Retina (tissue), 1 donor: Measurements from ENCODE around the gene OR4K14.
"Not testable (repeated sequence)": the region's sequence is repeated elsewhere in the genome, so short reads cannot be mapped to it uniquely, and the experiment has no call there.

Experiments
- DNase-seq: peaks from one replicate; pipeline ENCODE4 v3.0.0-alpha.2; 2016

The OR4K14 gene, protein sequence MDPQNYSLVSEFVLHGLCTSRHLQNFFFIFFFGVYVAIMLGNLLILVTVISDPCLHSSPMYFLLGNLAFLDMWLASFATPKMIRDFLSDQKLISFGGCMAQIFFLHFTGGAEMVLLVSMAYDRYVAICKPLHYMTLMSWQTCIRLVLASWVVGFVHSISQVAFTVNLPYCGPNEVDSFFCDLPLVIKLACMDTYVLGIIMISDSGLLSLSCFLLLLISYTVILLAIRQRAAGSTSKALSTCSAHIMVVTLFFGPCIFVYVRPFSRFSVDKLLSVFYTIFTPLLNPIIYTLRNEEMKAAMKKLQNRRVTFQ

DNA sequence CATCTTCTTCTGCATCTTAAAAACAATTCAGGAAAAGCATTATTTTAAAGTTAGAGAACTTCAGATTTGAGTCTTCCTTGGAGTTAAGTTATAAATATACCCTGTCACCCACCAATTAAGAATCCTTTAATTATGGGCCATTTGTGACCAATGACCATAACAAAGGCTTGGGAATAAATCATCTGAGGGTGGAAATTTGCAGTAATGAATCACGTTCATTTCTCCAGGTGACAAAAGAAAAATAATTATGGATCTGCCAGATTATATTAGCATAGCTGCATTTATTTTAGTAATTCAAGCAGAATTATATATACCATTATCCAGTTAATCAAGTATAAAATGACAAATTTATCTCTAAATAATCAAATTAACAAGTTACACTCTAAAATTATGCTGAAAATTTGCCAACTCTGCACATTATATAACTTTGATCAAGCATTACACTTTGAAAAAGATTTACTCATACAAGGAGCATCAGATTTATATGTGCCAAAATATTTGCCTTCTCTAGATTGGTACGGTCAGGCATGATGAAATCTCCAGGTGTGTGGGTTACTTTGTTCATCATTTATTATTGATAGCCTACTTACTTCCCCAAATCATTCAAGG is at the start of gene OR4K14:
OR4K14 (minus strand) TSS at position 51 of the 609 bp plus-strand sequence. CDS start 4,114 bp downstream, outside the sequence.
- DNase-seq: no peak

DNA sequence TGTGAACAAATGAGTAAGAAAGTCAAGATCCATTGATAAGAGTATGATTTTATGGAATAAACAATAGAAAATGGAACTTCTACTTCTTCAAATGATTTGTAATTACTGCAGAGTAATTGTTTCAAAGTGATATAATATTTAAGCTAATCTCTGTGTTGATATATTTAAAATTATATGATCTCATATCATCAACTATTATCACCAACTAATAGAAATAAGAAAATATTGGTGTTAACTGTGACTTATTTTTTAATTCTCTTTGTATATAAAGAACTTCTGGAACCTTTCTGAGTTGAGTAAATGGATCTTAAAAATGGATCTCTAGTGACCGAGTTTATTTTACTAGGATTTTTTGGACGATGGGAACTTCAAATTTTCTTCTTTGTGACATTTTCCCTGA is 40.6 kb upstream of the OR4K14 start, which contains the start of gene OR4L1:
OR4L1 (plus strand) TSS at position 301 of the 400 bp plus-strand sequence; CDS start at position 301, 0 bp downstream.
- DNase-seq: no peak

DNA sequence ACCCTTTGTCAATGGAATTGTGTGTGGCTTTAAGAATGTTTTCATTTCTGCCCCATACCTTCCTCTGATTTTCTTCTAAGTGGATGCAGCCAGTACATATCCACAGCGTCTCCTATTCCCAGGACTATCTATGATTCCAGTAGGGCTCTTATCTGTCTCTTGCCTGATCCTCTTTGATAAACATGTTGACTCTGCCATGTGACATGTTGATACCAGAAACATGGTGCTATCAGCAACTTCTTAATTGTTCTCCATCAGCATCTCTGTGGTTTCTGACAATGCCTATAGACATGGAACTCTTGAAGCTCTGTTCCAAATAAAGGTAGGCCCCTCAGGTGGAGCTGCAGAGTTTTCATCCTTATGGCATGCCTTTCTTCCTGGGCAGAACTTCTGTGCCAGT is 29.1 kb upstream of the OR4K14 start:
- no peak for DNase-seq

DNA sequence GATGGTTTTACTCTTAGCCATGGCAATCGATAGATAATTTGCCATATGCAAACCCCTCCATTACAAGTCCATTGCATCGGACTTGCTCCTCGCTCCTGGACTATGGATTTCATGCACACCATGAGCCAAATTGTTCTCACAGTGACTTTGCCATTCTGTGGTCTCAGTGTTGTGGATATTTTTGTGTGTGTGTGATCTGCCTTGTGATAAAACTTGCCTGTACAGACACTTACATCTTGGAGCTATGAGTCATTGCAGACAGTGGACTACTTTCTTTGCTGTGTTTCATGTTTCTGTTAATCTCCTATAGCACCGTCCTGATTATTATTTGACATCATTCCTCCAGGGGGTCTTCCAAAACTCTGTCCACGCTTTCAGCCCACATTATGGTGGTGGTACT is 25.1 kb upstream of the OR4K14 start:
- DNase-seq: no peak

DNA sequence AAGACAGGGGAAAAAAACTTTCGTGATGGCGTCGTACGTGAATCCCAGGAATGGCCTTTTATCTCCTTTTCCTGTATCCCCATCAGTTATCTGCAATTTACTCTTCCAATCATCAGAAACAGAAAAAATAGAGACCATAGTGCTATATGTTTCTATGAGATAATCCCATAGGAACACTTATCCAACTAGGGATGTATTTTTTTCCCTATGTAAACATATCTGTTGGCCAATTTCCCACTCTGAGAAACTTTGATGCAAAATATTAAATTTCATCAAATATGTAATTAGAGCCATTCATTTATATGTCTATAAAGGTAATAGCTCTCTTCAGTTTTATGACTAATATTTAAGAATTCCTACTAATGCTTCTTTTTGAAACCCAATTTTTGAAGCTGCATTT is 16.8 kb upstream of the OR4K14 start, which contains the start of gene OR4K13:
OR4K13 (minus strand) TSS at position 101 of the 400 bp plus-strand sequence. CDS start 1,280 bp downstream, outside the sequence.
- DNase-seq: no peak

DNA sequence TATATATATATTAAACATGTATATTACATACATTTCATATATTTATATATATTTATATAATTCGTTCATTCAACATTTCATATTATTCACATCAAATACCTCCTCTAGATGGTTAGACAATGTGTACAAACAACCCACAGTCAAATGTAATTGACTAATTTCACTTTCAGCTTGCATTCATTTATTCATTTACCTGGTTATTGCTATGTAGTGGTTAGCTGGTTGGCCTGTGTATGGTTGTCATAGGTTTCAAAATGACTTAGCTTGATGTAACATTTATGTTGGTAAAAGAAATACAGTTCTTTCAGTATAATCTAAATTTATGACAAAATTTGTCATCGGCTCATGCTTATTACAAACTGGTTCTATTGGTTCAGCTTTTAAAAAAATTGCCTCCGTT is 16.3 kb upstream of the OR4K14 start:
- no peak for DNase-seq

DNA sequence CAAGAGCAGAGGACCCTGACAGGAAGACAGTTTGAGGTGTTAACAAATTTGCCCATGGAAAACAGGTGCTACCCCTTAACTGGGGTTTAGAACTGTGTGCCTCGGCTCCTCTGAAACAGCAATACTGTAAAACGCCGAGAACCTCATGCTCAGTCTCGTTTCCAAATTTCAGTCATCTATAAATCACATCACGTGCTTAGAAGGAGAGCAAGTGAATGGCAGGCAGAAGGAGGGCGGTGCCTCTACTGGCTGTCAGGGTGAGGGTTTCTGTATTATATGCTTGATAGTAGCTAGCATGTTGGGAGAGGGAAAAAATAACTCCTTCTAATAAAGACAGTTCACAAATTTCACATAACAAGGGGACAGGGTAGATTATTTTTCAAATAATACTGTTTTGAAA is 12.0 kb upstream of the OR4K14 start:
- no peak for DNase-seq

DNA sequence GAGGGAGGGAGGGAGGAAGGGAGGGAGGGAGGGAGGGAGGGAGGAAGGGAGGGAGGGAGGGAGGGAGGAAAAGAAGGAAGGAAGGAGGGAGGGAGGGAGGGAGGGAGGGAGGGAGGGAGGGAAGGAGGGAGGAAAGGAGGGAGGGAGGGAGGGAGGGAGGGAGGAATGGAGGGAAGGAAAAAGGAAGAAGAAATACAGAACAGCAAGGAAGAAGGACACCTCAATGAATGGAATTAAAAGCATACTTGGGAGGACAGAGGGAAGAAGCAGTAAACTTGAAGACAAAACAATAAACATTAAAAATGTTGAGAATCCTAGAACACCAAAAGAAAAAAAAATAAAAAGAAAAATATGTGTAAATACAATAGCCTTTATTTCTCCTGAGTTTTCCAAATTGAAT is 11.0 kb downstream of the OR4K14 start:
- no peak for DNase-seq

DNA sequence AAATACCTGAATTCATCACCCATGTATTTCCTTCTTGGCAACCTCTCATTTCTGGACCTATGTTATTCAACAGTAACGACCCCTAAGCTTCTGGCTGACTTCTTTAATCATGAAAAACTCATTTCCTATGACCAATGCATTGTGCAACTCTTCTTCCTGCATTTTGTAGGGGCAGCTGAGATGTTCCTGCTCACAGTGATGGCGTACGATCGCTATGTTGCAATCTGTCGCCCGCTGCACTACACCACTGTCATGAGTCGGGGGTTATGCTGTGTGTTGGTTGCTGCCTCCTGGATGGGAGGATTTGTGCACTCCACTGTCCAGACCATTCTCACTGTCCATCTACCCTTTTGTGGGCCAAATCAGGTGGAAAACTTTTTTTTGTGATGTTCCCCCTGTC is 16.8 kb downstream of the OR4K14 start:
- DNase-seq: no peak

DNA sequence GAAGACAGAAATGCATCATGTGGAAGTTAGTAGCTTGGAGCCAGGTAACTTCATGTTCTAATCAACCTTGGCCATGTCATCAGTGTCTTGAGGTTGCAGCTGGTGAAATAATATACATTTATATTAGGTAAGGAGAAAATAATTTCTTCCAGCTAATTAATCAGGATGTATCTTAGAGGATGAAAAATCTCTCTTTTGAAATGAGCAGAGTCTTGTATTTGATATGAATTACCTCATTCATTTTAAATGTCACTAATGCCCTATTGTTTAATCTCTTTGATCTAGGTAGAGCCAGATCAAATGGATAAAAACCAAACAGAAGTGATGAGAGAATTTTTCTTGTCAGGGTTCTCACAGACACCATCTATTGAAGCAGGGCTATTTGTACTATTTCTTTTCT is 17.2 kb downstream of the OR4K14 start, which contains the start of gene OR4Q2:
OR4Q2 (plus strand) TSS at position 301 of the 400 bp plus-strand sequence.
- no peak for DNase-seq

DNA sequence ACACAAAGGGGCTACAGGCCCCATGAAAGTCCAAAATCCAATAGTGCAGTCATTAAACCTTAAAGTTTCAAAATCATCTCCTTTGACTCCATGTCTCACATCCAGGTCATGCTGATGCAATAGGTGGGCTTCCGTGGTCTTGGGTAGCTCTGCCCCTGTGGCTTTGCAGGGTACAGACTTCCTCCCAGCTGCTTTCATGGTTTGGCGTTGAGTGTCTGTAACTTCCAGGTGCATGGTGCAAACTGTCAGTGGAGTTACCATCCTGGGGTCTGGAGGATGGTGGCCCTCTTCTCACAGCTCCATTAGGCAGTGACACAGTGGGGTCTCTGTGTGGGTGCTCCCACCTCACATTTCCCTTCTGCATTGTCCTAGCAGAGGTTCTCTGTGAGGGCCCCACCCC is 25.7 kb downstream of the OR4K14 start:
- no peak for DNase-seq

DNA sequence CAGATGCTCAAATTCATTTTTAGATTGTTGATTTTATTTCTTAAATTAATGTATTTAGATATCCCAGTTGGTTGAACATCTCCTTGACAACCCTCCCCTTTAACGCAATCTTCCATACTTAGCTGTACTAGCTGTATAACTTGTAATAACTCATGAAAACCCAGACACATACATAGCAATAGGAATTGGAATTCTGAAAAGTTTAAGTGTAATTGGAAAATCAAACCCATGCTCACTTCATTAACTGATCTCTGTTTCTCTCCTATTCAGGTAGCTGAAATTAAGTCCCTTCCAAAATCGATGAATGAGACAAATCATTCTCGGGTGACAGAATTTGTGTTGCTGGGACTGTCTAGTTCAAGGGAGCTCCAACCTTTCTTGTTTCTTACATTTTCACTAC is 43.8 kb downstream of the OR4K14 start, which contains the start of gene OR4K15:
OR4K15 (plus strand) TSS at position 301 of the 400 bp plus-strand sequence; CDS start at position 301, 0 bp downstream.
- no peak for DNase-seq

DNA sequence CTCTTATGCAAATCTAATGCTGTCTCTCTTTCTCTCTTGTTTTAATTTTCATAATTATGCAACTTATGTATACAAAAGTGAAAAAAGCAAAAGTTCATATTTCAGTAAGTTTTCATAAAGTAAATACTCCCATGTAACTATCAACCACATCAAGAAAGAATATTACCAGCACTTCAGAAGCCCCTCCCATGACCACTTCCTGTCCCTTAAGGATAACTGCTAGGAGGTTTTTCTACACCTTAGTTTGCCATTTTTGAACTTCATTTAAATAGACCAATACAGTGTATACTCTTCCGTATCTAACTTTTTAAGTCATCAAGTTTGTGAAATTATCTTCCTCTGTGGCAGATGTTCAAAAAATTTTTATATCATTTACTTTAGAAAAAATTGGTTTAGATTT is 44.3 kb downstream of the OR4K14 start:
- DNase-seq: no peak

DNA sequence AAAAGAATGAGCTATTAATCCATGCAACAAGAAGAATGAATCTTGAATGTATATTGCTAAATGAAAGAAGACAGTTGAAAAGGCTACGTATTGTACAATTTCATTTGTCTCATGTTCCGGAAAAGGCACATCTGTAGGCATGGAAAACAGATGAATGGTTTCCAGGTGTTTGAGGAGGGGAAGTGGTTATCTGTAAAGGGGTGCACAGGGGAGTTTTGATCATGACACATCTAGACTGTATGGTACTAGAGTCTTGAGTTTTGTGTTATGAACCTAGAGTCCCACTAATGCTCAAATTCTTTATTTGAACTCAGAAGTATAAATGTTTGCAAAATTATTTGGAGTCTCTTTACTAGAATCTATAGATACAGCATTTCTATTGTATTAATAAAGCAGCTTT is 49.4 kb downstream of the OR4K14 start:
- DNase-seq: not testable (repeated sequence)
